ENCODE results near the gene REC114.

REC114 gene

GRCh38 chr15:73608475-73608874 lies 165.5 kb downstream of the REC114 start:
- no peak for DNase-seq

DNA sequence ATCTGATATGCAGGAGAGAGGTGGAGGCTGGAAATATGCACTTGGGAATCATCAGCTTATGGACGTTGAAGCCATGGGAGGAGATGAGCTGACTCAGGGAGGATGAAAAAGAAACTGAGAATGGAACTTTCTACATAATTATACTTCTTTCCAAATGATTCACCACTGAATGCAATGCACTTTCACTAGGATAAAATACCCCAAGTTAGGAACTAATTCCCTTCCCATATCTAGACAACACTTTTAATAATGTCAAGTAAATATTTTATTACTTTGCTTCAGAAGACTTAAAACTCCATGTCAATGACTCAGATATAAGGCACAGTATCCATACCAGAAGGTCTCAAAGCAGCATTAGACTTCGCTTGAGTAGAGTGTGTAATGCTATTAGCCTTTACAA lies 166.0 kb downstream of the REC114 start:
- DNase-seq: no peak

All from T1000 (cell line).